Subcutaneous abdominal adipose tissue (tissue), 5 donors: ENCODE data around the gene PSMA7.

Source experiments
- H3K27ac ChIP-seq: one replicate; pipeline ENCODE4 v1.7.0; 2013; ENCODE audit warnings: low read depth, mild to moderate bottlenecking, inconsistent platforms, low read length, moderate library complexity
- H3K27me3 ChIP-seq, 5 donors: one replicate each; pipeline ENCODE4 v1.7.0; 2013; ENCODE audit warnings: low read length in 5 of 5, inconsistent platforms in 1 of 5; ENCODE audit not compliant: control insufficient read depth in 5 of 5, insufficient read depth in 4 of 5
- H3K36me3 ChIP-seq, 5 donors: one replicate each; pipeline ENCODE4 v1.7.0; 2013; ENCODE audit warnings: low read length in 5 of 5; ENCODE audit not compliant: control insufficient read depth in 5 of 5, insufficient read depth in 5 of 5
- H3K4me1 ChIP-seq, 5 donors: one replicate each; pipeline ENCODE4 v1.7.0; 2013; ENCODE audit warnings: low read length in 5 of 5, mild to moderate bottlenecking in 3 of 5, moderate library complexity in 1 of 5; ENCODE audit not compliant: control insufficient read depth in 5 of 5, insufficient read depth in 5 of 5
- H3K4me3 ChIP-seq, 5 donors: one replicate each; pipeline ENCODE4 v1.7.0; 2013; ENCODE audit warnings: low read length in 5 of 5, low read depth in 1 of 5
- H3K9ac ChIP-seq, 5 donors: one replicate each; pipeline ENCODE4 v1.7.0; 2013; ENCODE audit warnings: low read length in 5 of 5, mild to moderate bottlenecking in 4 of 5, moderate library complexity in 3 of 5
- H3K9me3 ChIP-seq, 5 donors: one replicate each; pipeline ENCODE4 v1.7.0; 2013; ENCODE audit warnings: low read length in 5 of 5; ENCODE audit not compliant: control insufficient read depth in 5 of 5
- donor health status: healthy.
- donor health status: healthy.
- donor health status: healthy.
- donor health status: healthy.
- donor health status: healthy.

The PSMA7 gene

DNA sequence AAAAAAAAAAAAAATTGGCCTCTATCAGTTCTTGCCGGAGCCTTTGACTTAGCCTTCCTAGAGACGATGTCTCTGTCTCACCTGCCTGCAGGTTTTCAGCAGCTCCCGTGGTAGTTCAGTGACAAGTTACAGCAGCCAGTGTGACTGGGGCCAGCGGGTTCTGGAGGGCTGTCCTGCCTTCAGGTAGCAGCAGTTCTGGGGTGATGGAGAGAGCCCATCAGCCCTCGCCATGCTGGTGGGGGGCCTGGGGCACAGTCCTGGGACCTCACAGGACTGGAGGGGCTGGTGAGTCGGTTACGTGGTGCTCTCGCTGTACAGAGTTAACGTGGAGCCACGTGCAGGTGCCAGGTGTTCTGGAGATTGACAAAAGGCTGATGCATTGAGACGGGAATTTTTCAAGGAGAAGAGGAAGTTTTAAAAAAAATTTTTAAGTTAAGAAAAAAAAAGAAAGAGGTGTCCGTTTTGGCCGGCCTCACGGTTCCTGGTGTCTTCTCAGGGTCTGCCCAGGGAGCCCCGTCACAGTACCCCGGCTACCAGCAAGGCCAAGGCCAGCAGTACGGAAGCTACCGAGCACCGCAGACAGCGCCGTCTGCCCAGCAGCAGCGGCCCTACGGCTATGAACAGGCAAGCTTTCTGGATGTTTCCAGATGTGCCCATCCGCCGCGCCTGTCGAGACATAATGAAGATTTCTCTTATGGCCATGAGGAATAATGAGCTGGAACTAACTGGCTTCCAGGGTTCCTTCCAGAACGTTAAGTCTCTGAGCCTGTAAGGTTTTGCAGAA lies 31.0 kb upstream of the PSMA7 start:
- Histone ChIP-seq H3K27ac (no peak overlapping the region), H3K36me3 (peaks cover 0 to 48% (median 30%) of the 10 kb centered on the region in 5 donors), H3K9ac (no peak overlapping the region), H3K27me3 (no peaks in the 10 kb centered on the region), H3K4me1 (peaks cover 0 to 10% (median 6%) of the 10 kb centered on the region in 5 donors), H3K4me3 (no peak overlapping the region), H3K9me3 (no peaks in the 10 kb centered on the region)

DNA sequence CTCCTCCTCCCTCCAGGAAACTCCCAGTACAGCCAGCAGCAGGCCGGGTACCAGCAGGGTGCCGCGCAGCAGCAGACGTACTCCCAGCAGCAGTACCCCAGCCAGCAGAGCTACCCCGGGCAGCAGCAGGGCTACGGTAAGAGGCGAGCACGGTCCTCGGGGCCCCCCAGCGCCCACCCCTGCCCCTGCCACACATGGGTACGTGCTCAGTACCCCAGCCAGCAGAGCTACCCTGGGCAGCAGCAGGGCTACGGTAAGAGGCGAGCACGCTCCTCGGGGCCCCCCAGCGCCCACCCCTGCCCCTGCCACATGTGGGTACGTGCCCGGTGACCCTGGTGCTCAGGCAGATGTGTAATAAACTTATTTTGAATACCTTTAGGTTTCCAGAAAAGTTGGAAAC lies 29.5 kb upstream of the PSMA7 start:
- H3K27ac ChIP-seq = no peak overlapping the region
- no peak overlapping the region for H3K4me3 ChIP-seq
- H3K36me3 ChIP-seq = peaks cover 0 to 55% (median 37%) of the 10 kb centered on the region in 5 donors
- peaks cover 0 to 6% (median 0%) of the 10 kb centered on the region in 5 donors for H3K4me1 ChIP-seq
- no peaks in the 10 kb centered on the region for H3K27me3 ChIP-seq
- H3K9me3 ChIP-seq = no peaks in the 10 kb centered on the region
- H3K9ac ChIP-seq = no peak overlapping the region

DNA sequence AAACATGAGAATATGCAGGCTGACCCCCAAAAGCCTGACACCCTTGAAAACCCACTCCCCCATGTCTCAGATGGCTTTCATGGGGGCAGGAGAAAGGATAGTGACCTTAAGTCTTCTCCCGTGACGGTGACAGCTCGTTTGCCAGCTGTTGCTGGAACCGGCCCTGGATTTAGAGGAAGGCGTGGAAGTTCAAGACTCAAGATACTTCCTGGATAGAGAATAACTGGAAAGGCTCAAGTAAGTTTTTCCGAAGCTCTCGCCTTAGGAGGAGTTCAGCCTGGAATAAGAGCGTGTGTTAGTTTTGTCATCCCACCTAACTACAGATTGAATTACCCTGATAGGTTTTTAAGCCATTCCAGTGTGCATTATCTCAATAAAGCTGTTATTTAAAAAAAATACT lies 28.1 kb upstream of the PSMA7 start:
- no peak overlapping the region for H3K27ac ChIP-seq
- no peaks in the 10 kb centered on the region for H3K9me3 ChIP-seq
- H3K36me3 ChIP-seq = peaks cover 0 to 50% (median 41%) of the 10 kb centered on the region in 5 donors
- H3K4me3 ChIP-seq = no peak overlapping the region
- no peaks in the 10 kb centered on the region for H3K27me3 ChIP-seq
- H3K9ac ChIP-seq = no peak overlapping the region
- peaks cover 0 to 10% (median 1%) of the 10 kb centered on the region in 5 donors for H3K4me1 ChIP-seq

DNA sequence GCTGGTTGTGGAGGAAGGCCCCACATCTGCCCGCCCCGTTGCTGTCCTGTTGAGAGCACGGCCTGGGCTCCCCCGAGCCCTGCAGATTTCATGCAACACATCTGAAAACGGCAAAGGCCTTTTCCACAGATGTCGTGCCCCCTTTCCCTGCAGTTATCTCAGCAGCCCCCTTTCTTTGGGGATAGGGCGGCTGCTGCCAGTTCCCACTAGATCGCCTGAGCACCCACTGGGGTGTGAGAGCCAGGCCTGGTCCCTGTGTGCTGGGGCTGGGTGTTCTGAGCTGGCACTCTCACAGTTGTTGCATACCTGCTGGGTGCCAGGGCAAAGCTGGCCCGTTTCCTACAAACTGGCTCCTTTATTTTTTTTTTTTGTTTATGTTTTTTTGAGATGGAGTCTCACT lies 27.3 kb upstream of the PSMA7 start:
- Histone ChIP-seq H3K27me3 (no peaks in the 10 kb centered on the region), H3K4me1 (peaks cover 0 to 10% (median 6%) of the 10 kb centered on the region in 5 donors), H3K9me3 (no peaks in the 10 kb centered on the region), H3K36me3 (peaks cover 0 to 51% (median 44%) of the 10 kb centered on the region in 5 donors), H3K4me3 (no peak overlapping the region), H3K27ac (no peak overlapping the region), H3K9ac (no peak overlapping the region)

DNA sequence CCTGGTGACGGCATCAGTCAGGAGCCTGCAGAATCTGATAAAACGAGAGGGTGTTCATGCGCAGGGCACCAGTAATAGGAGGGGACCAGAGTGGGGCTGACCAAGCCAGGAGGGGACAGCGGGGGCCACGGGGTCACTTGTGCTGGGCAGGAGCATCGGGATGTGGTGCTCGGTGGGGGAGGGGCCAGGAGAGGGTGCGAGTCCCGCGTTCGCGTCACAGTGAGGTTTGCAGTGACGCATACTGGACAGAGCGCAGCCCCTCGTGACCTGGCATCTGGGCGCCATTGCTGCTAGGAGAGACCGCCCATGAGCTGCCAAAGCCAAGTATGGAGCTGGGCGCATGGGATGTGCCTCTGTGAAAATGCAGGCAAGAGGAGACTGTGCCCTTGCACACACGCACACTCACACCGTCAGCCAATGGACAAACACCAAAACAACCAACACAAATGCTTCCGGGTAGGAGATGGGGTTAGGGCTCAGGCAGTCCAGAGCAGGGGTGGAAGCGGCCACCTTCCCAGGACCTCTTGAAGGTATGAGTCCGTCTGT lies 25.8 kb upstream of the PSMA7 start:
- Histone ChIP-seq H3K9ac (no peak overlapping the region), H3K4me1 (peaks cover 0 to 10% (median 6%) of the 10 kb centered on the region in 5 donors), H3K9me3 (no peaks in the 10 kb centered on the region), H3K27me3 (no peaks in the 10 kb centered on the region), H3K36me3 (peaks cover 0 to 54% (median 46%) of the 10 kb centered on the region in 5 donors), H3K4me3 (no peak overlapping the region), H3K27ac (no peak overlapping the region)

DNA sequence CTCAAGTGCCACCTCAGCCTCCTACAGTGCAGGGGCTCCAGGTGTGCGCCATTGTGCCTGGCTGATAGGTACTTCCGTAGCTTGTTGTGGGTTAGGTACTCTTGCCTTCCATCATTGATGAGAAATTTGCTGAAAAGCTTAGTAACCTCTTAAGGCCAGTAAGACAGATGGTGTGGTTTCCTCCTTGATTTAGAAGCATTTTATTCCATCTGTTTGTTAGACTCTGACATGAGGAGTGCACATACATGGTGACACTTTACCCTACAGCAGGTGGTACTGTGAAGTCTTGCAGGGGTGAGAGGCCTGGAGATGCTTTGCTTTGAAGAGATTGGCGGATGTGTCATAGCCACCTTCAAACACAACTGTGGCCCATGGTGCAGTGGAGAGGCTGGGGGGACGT lies 24.9 kb upstream of the PSMA7 start:
- Histone ChIP-seq H3K27me3 (no peaks in the 10 kb centered on the region), H3K36me3 (peaks cover 0 to 63% (median 54%) of the 10 kb centered on the region in 5 donors), H3K4me1 (peaks cover 0 to 10% (median 6%) of the 10 kb centered on the region in 5 donors), H3K9ac (no peak overlapping the region), H3K27ac (no peak overlapping the region), H3K4me3 (no peak overlapping the region), H3K9me3 (no peaks in the 10 kb centered on the region)

DNA sequence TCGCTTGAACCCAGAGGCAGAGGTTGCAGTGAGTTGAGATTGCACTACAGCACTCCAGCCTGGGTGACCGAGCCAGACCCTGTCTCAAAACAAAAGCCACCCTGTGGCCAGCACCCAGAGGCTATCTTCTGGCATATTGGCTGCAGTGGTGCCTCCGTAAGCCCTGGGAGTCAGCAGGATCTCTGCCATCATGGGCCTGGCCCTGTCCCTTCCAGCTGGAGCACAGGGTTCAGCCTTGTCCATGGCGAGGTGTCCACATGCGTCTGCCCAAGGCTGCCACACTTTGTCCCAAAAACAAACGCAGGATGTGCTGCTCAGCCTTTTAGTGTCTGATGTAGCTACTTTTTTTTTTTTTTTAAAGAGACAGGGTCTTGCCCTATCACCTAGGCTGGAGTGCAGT lies 24.3 kb upstream of the PSMA7 start:
- no peak overlapping the region for H3K27ac ChIP-seq
- H3K36me3 ChIP-seq = peaks cover 0 to 65% (median 58%) of the 10 kb centered on the region in 5 donors
- H3K4me3 ChIP-seq = no peak overlapping the region

DNA sequence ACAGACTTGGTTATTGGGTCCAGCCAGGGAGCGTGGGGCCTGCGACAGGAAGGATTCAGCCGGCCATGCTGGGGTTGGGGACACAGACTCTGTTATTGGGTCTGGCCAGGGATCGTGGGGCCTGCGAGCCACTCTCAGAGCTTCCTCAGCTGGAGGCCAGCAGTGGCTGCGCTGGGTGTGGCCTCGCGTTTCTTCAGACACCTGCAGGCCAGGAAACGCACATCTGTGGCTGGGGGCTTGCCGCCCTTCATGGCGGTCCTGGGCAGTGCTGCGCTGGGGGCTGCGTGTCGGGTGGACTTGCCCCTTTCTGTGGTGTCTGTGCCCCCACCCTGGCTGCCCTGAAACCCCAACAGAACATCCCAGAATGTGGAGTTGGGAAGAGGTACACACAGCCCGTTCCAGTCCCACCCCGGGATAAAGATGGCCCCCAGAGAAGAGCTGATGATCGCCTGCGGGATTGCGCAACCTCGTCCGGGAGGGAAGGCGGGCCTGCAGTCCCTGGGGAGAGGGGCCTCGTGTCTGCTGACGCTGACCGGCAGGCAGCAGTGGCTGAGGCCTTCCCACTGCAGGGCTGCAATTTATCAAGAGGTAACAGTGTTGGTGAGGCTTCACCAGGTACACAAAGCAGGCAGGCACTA lies 22.7 kb upstream of the PSMA7 start:
- Histone ChIP-seq H3K36me3 (peaks cover 0 to 80% (median 69%) of the 10 kb centered on the region in 5 donors), H3K9me3 (no peaks in the 10 kb centered on the region), H3K4me1 (peaks cover 0 to 6% (median 4%) of the 10 kb centered on the region in 5 donors), H3K9ac (no peak overlapping the region), H3K27me3 (no peaks in the 10 kb centered on the region), H3K4me3 (no peak overlapping the region), H3K27ac (no peak overlapping the region)

More for the DNA sequence above, 24.3 kb upstream of the PSMA7 start:
- Histone ChIP-seq H3K4me1 (peaks cover 0 to 10% (median 6%) of the 10 kb centered on the region in 5 donors), H3K27me3 (no peaks in the 10 kb centered on the region), H3K9ac (no peak overlapping the region), H3K9me3 (no peaks in the 10 kb centered on the region)

DNA sequence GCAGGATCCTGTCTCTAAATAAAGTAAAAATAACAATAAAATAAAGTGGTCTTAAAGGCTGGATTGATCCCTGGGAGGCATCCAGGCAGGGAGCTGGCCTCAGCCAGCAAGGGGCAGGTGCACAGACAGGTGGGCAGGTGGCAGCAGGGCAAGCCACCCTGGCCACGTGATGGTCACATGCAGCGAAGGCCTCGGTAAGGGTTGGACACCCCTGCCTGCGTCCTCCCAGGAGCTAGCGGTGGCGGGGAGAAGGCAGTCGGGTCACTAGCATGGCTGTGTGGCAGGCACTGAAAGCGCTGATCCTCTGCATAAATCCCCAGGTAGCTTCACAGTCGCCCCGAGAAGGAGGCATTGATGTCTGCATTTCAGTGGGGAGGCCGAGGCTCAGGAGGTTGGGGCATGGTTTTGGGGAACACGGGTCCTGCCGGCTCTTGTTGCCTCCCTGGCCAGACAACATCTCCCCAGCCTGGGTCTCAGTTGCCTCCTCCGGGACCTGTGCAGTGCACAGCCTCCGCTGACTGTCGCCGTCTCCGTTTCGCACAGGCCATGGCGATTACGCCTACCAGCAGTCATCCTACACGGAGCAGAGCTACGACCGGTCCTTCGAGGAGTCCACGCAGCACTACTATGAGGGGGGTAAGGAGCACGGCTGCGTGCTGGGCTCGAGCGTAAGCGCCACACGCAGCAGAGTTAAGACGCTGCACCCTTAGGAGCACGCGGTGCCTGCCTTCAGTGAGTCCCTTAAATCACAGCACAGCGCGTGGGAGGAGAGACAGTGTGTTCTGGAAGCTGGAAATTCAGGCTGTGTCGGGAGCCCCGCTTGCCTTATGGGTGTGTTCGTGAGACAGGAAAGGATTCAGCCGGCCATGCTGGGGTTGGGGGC lies 21.9 kb upstream of the PSMA7 start:
- Histone ChIP-seq H3K27ac (no peak overlapping the region), H3K9me3 (no peaks in the 10 kb centered on the region), H3K4me1 (peaks cover 0 to 6% (median 4%) of the 10 kb centered on the region in 5 donors), H3K27me3 (no peaks in the 10 kb centered on the region), H3K36me3 (peaks cover 0 to 86% (median 71%) of the 10 kb centered on the region in 5 donors), H3K9ac (no peak overlapping the region), H3K4me3 (no peak overlapping the region)
